ENCODE measurements around the gene GUCY2C.

- TF ChIP-seq CTCF (IDR thresholded peaks at IDR 0.05), result no peak
- TF ChIP-seq POLR2A (IDR thresholded peaks at IDR 0.05), result no peak
Measured at GRCh38 chr12:14575585-14575984, 120.8 kb downstream of the GUCY2C start.

Measured in ovary (tissue), 3 donors.